Stimulated activated CD8-positive, alpha-beta memory T cell treated with anti-CD3 and anti-CD28 coated beads, Interleukin-12 subunit alpha, Interleukin-12 subunit beta, amount 100 ng/mL, for 1 hour (primary cell): ENCODE data around the gene RTN4R.
"Not testable (repeated sequence)": the region's sequence is repeated elsewhere in the genome, so short reads cannot be mapped to it uniquely, and the experiment has no call there.

ENCODE experiments used
- DNase-seq: peaks from one replicate; pipeline ENCODE4 v3.0.0-alpha.2; 2020; ENCODE audit warnings: low read depth

Gene RTN4R

DNA sequence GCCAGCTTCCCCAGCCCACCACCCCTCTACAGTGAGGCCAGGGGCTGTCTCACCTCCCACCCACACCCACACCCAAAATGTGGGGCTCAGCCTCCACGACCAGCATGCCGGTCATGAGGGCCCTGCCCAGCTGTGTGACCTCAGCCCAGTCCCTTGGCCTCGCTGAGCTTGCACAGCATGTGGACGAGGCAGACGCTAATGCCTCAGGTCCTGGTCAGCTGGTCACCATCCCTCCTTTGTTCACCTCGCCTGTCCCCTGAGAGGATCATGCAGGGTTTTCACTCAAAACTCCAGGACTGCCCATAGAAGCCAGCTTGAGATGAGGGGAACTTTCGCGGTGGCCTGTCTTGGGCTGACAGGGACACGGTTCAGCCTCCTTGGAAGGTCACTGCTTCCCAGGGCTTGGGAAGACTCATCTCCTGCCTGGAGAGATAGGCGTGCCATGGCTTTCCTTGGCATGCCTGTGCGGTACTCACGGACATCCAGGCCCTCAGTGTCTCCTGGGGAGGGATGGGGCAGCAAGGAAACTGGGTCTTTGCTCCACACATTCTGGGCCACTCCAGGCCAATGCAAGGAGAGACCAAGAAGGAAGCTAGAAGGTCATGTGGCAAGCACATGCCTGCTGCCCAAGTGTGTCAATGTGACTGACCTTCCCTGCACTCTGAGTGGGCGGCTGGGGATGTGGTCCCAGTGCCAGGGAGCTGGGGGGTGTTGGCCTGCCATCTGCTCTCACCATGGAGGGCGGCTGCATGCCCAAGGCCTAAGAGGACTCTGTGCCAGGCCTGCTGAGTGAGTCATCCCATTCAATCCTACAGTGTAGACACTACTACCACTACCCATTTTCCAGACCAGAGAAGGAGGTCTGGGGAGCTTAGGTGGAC, 3.2 kb upstream of the RTN4R start:
- no peak for DNase-seq

DNA sequence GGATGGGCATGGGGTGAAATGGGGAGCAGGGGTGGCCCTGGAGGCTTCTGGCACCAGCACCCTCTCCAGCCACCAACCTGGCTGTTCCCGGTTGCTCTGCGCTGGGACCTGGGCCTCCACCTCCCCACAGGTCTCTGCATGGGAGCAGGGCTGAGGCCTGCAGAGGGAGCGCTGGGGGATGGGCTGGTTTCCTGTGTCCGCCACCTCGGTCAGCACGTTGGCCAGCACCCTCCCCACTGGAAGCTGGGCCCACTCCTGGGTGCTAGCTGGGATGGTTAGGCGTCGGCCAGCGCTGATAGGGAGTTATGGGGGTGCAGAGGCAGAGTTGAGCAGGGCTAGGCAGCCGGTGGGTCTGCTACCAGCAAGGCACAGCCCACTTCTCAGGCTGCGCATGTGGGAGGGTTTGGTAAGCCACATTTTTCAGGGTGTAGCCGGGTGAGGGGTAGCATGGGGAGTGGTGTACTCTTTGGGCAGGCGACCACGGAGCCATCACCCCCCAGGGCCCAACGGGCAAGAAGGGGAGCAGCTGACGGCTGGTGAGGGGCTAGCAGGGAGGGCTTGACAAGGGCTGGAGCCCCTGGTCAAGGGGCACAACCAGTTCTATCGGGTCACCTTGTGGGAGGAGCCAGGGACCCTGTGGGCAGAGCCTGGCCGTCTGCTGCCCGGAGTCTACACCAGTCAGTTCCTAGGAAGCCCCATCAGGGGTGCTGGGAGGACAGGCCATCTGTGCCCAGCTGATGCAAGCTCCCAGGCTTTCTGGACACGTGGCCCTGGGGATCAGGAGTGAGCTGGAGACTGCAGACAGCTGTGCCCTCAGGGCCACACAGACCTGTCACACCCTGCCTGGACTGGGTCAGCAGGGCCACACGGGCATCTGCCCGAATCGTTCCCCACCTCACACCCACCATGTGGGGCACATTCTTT, 2.3 kb upstream of the RTN4R start:
- not testable (repeated sequence) for DNase-seq

DNA sequence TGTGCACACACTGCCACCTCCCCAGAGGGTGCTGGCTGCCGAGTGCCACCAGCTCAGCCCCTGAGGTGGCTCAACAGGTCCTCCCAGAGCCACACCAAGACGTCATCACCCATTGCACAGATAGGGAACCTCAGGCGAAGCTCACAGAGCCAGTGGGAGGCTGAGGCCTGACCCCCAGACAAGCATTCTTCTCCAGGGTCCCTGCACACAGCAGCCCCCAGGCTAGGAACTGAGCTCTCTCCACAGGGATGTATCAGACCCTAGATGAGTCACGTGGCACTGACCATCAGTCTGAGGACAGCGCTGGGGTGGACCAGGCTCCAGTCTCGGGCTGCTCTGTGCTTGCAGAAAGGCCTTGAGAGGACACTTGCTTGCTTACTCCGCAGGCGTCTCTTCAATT, 1.6 kb upstream of the RTN4R start:
- DNase-seq = not testable (repeated sequence)

DNA sequence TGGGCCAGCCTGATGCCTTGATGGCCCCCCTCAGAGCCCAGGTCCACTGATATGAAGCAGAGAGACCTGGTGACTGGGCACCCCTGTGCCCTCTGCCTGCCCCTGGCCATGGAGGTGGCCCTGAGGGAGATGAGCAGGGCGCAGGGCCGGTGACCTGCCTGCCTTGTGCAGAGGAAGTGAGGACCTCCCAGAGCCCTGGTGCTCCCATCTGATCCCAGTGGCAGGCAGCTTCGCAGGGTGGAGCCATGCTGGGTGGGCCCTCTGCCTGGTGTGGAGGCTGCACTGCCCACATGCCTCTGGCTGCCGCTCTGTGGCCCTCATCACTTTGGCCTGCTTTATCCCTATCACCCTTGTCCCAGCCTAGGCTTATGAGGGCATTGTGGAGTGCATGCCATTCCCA, 1.1 kb upstream of the RTN4R start:
- DNase-seq = not testable (repeated sequence)

DNA sequence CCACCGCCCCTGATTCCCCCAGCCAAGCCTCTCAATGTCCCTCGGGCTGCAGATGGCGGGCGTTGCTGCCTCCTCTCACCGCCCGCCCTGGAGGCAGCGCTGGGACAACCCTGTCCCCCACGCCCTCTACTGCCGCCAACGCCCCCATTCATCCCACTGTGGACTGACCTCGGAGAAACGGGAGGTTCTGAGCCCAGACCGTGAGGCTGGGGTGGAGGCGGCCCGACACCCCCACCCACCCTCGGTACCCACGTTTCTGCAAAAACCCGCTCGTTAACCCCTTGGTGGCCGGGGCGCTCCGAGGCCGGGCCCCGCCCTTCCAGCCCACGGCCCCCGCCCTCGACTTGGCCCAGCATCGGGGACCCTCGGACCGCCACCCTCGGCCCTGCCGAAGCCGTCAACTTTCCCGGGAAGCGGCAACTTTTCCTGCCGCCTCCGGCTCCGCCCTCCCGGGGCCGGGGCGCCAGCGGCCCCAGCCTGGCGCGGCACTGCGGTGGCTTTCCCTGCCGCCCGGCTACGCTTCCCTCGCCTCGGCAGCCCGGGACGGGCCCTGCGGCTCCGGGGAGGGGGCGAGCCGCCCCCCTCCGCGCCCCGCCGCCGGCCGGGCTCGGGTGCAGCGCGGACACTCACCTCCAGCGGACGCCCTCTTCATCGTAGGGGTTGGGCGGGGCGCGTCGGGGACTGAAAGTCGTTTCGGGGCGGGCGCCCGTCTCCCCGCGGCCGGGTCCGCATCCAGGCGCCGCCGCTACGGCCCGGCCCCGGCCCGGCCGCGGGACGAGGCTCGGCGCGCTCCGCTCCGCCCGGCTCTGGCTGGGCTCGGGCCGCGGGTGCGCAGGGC, 458 bp downstream of the RTN4R start:
- DNase-seq = no peak

DNA sequence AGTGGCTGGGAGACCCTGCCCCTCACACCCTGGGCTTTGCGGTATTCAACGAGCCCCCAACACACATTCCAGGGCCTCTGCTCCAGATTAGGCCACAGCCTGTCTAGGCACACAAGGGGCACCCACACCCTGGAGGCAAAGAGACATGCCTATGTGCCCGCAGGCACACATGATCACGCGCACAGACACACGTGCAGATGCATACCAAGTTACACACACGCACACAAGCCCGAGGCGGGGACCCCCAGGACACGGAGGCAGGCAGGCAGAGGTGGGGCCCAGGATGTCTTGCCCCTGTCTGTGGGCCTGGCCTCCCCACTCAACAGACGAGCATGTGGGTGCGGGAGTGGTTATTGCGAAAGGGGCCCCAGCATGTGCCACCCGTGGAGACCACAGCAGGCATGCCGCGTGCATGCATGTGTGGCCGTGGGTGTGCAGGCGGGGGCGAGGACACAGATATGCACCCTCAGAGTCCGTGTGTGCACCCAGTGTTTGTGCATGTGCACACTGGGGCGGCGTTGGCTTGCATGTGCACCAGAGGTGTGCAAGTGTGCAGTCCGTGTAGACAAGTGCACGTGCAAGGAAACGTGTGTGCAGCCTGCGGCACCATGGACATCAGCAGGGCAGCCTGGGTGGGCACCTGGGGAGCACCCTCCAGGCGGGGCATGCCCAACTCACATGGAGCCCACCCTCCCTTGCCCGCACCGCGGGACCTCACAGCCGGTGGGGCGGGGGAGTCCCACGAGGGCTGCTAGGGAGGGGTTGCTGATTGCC, 1.3 kb downstream of the RTN4R start:
- not testable (repeated sequence) for DNase-seq

DNA sequence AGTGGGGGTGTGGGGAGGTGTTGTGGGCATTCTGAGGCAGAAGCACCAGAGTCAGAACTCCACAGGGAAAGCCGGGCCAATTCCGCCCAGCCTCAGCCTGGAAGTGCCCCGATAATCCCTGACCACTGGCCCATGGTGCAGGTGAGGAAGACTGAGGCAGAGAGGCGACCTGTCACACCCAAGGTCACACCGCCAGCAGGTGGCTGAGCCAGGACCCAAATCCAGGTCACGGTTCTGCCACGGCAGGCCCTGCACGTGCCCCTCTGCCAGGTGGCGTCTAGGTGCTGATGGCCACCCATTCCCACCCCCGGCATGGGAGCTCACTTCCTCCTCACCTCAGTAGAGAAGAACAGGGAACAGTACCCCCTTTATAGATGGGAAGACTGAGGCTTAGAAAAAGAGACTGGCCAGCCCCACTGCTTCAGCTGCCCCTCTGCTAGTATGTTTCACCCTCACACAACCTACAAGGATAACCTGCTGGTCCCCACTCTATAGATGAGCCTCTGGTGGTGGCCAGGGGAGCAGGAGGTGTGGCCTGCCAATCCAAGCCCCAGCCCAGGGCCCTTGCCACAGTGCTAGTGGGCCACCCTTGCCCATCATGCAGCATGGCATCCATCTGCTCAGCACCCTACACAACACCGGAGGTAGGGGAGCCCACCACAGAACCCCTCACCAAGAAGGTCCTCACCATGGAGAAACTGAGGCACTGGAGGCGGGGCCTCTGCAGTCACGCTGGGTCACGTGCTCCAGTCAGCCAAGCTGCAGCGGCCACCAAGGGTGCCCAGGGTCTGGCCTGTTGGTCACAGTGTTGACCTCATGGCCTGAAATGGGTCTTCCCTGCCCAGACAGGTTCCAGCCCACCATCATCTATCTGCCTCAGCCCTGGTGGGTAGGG, 2.1 kb downstream of the RTN4R start:
- not testable (repeated sequence) for DNase-seq

DNA sequence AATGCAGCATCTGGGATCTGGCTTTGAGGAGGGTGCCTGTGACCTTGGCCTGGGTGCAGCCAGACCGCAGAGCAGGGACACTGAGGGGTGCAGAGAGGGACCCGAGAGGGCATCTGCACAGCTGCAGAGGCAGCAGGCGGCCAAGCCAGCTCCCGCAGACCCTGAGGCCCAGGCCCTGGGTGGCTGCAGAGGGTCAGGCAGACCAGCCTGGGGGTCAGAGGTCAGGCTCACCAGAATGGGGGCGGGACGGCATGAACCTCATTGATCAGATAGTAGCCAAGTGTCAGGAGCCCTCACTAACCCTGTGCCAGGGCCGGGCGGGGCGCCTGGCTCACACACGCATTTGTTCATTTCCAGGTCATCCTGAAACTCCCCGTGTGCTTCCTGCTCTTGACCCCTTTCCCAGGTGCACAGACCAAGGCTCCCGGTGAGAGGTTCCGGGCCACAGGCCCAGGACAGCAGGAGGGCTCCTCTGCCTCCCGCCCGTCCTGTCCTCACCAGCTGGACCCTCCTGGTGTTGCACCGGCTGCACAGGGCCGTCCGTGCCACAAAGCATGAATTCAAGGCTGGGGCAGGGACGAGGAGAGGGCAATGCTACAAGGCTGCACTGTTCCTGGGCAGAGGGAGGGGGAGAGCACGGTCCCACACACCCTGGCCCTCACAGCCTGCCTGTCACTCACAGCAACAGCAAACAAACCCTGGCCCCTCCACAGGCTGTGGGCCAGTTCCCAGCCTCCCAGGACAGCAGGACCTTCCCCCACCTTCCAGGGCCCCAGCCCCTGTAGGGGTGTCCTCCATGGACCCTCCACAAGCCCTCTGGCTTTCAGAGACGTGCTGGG, 3.3 kb downstream of the RTN4R start:
- DNase-seq = no peak

DNA sequence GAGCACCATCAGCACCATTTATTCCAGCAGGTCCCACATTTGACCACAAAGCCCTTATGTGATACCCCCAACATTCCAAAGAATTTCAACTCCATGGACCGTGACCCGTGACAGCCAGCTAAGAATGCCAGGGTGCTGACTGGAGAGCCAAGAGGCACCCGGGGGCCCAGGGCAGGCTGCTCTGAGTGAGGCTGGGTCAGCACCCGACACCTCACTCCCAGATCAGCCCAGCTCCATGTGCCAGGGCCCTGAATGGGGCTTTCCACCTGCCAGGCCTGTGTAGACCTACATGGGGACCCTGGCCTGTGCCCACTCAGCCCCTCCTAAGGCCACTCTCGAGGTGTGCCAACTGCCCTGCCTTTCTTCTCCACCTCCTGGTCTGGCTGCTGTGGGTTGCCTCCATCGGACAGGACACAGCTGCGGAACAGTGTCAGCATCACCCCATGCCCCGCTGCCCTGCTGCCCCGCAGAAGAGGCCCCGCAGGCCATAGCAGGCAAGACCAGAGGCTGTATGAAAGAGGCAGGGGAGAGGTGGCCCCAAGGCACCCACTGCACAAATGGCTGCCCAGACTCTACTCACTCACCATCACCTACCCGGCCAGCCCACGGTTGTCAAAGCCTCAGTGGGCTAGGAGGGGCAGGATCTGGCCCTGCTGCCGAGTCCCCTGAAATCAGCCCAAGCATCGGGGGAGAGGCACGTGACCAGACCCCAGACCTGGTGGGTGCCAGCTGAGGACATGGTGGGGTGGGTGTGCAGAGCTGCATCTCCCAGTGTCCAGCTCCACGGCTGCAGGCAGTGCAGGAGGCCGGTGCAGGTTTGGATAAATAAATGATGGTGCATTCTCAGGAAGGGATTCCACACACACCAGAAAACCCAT, 4.5 kb downstream of the RTN4R start:
- not testable (repeated sequence) for DNase-seq

DNA sequence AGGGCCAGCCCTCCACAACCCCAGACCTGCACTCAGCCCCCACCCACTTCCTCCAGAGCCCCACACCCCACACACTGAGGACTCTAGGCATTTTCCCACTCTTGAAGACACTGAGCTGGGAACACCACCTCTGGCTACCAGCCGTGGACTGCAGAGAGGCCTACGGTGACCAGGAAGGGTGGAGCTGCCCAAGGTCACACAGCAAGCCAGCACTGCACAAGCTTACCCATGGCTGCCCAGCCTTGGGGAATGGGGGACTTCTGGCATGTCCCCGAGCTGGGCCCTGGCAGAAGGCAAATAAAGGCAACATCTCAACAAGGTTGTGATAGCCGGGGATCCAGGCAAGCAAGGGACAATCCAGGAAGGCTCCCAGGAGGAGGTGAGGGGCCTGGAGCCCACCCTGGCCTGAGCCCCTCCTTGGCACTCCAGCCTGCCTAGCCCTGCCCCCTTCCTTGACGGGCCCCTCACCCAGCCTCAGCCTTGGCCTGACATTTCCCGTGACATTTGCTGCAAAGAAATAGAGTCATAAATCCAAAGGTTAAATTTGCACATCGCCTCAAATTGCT, 5.5 kb downstream of the RTN4R start:
- no peak for DNase-seq

DNA sequence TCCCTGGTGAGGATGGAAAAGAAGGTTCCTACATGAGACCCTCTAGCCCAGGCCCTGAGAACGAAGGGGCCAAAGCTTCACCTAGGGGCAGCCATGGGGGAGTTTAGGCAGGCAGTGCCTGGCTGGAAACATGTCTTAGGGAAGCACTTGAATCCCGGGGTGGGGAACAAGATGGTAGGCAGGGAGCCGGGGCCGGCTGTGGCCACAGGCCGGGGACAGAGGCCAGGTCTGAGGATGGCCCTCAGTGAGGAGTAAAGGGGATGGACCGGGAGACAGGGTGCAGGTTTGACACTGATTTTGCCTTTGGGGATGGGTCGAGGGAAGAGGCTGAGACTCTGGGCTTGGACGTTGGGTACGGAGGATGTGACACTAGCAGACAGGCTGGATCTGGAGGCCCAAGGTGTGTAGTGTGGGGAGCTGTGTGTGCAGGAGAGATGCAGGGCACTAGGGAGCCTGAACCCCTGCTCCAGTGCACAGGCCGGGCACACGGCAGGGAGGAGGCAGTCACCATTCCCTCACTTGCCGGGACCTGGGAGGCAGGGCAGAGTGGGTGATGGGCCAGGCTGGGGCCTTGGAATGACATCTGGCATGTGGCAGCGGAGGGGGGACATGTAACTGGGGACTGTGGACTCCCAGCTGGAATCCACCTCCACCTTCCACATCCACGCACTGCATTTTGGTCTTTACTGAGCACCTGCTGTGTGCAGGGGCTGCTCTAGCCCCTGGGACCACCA, 6.1 kb downstream of the RTN4R start:
- DNase-seq = no peak

DNA sequence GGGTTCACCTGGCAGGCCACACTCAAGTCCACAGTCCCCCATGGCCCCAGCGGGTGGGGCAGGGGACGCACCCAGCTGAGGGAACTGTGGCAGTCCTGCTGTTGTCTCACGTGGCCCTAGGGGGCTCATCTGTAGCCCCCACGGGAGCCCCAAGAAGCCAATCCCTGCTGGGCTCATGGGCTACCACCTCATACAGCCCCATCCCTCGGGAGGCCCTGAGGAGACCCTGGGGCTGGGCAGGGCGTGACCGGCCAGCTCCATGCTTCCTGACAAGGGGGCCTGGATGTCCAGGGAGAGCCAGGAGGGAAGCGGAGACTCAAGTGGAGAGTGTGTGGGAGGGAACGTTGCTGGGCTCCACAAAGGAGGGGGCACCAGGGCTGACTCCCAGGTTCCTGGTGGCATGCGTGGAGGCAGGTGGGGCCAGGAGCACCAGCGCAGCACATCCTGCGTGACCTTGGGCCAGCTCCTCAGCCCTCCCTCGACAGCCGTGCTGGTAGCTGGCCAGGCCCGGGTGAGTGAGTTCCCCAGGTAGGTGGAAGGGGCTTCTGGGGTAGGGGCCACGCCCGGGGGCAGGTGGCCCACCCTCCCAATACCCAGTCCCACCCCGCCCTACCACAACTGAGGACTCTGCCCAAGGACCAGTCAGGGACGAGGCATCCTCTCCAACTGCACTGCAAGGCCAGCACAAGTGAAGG, 7.9 kb downstream of the RTN4R start:
- no peak for DNase-seq

DNA sequence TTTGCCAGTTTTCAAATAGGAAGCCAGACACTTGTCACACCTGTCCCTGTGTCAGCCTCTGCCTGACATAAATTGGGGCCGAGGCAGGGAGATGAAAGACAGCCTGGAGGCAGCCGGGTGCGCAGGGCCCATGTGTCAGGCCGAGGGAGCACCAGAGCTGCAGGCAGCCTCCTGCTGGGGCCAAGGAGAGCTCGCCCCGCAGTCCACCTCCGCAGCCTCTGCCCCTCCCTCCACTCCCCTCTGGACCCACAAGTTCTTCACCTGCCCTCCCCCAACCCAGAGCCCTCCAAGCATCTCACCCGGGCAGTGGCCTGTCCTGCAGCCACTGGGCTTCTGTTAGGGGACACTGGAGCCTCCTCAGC, 8.8 kb downstream of the RTN4R start:
- DNase-seq = no peak

DNA sequence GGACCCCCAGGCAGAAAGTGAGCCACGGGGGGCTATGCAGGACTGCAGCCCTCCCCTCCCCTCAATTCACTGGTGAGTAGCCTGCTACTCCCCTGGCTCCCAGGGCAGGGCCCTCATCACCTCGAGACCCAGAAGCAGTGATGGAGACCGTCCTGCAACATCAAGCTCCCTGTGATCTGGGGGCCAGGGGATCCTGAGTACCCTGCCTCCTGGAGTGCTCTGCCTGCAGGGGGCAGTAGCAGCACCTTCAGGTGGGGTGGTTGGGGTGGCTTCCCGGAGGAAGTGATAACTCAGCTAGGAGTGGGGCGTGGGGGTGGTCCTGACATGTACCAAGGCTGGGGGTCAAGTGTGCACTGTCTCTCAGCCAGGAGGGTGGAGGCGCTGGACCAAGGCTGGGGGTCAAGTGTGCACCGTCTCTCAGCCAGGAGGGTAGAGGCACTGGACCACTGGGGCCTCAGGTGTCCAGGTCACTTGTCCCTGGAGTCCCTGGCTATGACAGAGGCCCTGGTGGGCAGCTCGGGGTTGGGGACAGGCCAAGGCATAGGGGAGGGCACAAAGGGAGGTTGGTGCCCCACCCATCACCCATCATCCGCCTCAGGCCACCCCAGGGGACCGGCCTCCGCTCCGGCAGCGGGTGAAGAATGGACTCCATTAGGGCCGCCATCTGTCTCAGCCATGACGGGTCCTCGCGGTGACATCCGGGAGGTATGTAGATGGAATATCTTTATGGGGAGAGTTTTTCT, 9.4 kb downstream of the RTN4R start:
- DNase-seq = no peak

DNA sequence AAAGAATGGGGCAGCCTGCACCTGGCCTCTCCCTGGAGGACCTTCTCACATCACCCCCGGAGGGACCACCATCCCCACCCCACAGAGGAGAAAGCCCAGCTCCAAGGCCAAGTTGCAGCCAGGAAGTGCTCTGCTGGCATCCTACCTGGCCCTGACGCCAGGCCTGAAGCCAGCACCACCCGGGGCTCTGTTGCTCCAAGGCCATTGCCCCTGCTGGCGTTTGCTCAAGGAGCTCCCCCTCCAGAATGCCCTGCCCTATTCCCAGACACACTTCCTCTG, 10.2 kb downstream of the RTN4R start:
- no peak for DNase-seq
